Measurements from ENCODE around the gene ANXA5. TPM values are rescaled to one million over a fixed set of nuclear protein-coding genes. Genes with fewer than 3 reads are reported as not detected.

Gene ANXA5
- total RNA-seq, 2 donors from 2014 or later = 212 to 241 TPM

DNA sequence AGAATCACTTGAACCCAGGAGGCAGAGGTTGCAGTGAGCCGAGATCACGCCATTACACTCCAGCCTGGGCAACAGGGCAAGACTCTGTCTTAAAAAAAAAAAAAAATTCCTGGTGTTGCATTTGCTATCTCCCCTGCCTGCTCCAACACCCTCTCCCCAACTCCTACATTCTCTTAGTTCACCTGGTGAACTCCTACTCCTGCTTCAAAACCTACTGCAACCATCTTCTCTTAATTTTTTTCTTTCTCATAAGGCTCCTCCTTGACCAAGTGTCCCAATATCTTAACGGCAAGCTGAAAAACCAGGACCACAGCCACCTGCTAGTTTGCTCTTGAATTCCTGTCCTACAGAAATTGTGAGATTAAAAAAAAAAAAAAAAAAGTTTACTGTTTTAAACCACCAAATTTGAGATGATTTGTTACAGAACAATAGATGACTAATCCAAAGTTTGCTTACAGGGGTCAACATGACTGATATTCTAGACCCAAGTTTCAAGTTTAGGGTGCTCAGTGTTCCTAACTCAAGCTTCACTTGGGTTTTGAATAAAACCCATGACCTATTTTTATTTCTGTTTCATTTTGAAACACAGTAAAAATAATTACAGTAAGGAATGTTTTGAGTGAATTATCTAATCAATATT, 13.1 kb upstream of the ANXA5 start:
- H3K4me3 ChIP-seq (ENCODE audit: low read length) = no peak overlapping the region
- no peak for DNase-seq
- H3K27ac ChIP-seq (ENCODE audit: low read depth, low read length) = no peak overlapping the region
- Mint-ChIP-seq H3K9me3 (no peaks in the 10 kb centered on the region), H3K4me3 (no peak overlapping the region), H3K36me3 (ENCODE audit: low read depth) (no peaks in the 10 kb centered on the region), H3K27me3 (ENCODE audit: insufficient read depth) (no peaks in the 10 kb centered on the region), H3K27ac (no peak overlapping the region), H3K4me1 (peaks cover 18% of the 10 kb centered on the region)
- peaks cover 6% of the 10 kb centered on the region for H3K4me1 ChIP-seq (ENCODE audit: control insufficient read depth, insufficient read depth, low read length)
- no peak overlapping the region for H3K9ac ChIP-seq (ENCODE audit: extremely low read depth, low read length, poor library complexity, severe bottlenecking)
- H3K9me3 ChIP-seq (ENCODE audit: control insufficient read depth, low read length) = no peaks in the 10 kb centered on the region
- TF ChIP-seq, protein P1, sequence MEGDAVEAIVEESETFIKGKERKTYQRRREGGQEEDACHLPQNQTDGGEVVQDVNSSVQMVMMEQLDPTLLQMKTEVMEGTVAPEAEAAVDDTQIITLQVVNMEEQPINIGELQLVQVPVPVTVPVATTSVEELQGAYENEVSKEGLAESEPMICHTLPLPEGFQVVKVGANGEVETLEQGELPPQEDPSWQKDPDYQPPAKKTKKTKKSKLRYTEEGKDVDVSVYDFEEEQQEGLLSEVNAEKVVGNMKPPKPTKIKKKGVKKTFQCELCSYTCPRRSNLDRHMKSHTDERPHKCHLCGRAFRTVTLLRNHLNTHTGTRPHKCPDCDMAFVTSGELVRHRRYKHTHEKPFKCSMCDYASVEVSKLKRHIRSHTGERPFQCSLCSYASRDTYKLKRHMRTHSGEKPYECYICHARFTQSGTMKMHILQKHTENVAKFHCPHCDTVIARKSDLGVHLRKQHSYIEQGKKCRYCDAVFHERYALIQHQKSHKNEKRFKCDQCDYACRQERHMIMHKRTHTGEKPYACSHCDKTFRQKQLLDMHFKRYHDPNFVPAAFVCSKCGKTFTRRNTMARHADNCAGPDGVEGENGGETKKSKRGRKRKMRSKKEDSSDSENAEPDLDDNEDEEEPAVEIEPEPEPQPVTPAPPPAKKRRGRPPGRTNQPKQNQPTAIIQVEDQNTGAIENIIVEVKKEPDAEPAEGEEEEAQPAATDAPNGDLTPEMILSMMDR (conservative IDR thresholded peaks at IDR 0.05) = no peak
- WGBS, 2 experiments (ENCODE audit: insufficient coverage in 1 of 2, insufficient read length in 1 of 2) = 93% methylated on average over 3 of the region's 3 CpGs; no CpG with 5 or more reads in 1 of the 2 experiments
- H3K27me3 ChIP-seq (ENCODE audit: control insufficient read depth, insufficient read depth, low read length, poor library complexity, severe bottlenecking) = no peaks in the 10 kb centered on the region
- H3K36me3 ChIP-seq (ENCODE audit: control insufficient read depth, insufficient read depth, low read length) = no peaks in the 10 kb centered on the region

DNA sequence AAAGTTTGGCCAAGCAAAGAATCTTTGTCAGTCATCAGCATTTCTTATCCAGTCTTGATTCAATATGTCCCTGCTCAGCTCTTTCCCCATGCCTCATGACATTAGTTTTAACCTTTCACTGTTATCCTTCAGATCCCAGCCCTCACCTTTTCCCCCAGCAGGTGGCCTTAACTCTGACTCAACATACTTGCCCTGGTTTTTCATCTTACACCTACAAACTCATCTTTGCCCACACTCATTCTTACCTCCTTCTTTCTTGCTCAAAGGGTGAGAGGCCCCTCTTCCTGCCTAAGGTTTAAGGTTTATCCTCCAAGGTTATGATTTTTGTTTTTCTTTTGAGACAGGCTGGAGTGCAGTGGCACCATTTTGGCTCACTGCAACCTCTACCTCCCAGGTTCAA, 10.6 kb upstream of the ANXA5 start:
- no peaks in the 10 kb centered on the region for H3K27me3 ChIP-seq (ENCODE audit: control insufficient read depth, insufficient read depth, low read length, poor library complexity, severe bottlenecking)
- peaks cover 5% of the 10 kb centered on the region for H3K9me3 ChIP-seq (ENCODE audit: control insufficient read depth, low read length)
- H3K27ac ChIP-seq (ENCODE audit: low read depth, low read length) = no peak overlapping the region
- H3K36me3 Mint-ChIP-seq (ENCODE audit: low read depth) = no peaks in the 10 kb centered on the region
- no peak for DNase-seq
- H3K9me3 Mint-ChIP-seq = peaks cover 3% of the 10 kb centered on the region
- H3K4me1 ChIP-seq (ENCODE audit: control insufficient read depth, insufficient read depth, low read length) = peaks cover 6% of the 10 kb centered on the region
- no peak overlapping the region for H3K9ac ChIP-seq (ENCODE audit: extremely low read depth, low read length, poor library complexity, severe bottlenecking)
- H3K4me1 Mint-ChIP-seq = peaks cover 16% of the 10 kb centered on the region
- H3K36me3 ChIP-seq (ENCODE audit: control insufficient read depth, insufficient read depth, low read length) = no peaks in the 10 kb centered on the region
- H3K4me3 ChIP-seq (ENCODE audit: low read length) = no peak overlapping the region
- no peaks in the 10 kb centered on the region for H3K27me3 Mint-ChIP-seq (ENCODE audit: insufficient read depth)
- H3K27ac Mint-ChIP-seq = no peak overlapping the region
- no peak overlapping the region for H3K4me3 Mint-ChIP-seq
- TF ChIP-seq, protein P1 (conservative IDR thresholded peaks at IDR 0.05) = no peak

DNA sequence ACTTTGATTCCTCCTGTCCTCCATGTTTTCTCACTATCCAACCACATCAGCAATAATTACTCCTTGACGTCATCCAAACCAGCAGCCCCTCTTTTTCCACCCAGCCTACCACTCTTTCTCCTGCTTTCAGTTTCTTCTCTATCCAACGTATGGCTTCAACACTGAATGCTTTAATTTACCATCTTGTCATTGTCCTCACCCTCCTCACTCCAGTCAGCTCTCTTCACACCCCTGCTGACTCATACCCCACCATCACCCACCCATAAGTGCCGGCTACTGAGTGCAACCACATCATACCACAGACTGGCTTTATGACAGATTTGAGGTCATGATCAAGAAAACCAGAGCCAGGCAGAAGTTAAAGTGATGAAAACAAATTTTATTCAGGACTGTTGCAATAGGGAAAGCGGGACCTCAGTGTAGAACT, 9.8 kb upstream of the ANXA5 start:
- Mint-ChIP-seq H3K9me3 (peaks cover 5% of the 10 kb centered on the region), H3K27me3 (ENCODE audit: insufficient read depth) (no peaks in the 10 kb centered on the region), H3K36me3 (ENCODE audit: low read depth) (no peaks in the 10 kb centered on the region), H3K27ac (no peak overlapping the region), H3K4me3 (no peak overlapping the region), H3K4me1 (peaks cover 9% of the 10 kb centered on the region)
- no peak overlapping the region for H3K4me3 ChIP-seq (ENCODE audit: low read length)
- DNase-seq = no peak
- H3K27ac ChIP-seq (ENCODE audit: low read depth, low read length) = no peak overlapping the region
- peaks cover 12% of the 10 kb centered on the region for H3K9me3 ChIP-seq (ENCODE audit: control insufficient read depth, low read length)
- H3K4me1 ChIP-seq (ENCODE audit: control insufficient read depth, insufficient read depth, low read length) = peaks cover 4% of the 10 kb centered on the region
- no peak overlapping the region for H3K9ac ChIP-seq (ENCODE audit: extremely low read depth, low read length, poor library complexity, severe bottlenecking)
- H3K27me3 ChIP-seq (ENCODE audit: control insufficient read depth, insufficient read depth, low read length, poor library complexity, severe bottlenecking) = no peaks in the 10 kb centered on the region
- H3K36me3 ChIP-seq (ENCODE audit: control insufficient read depth, insufficient read depth, low read length) = no peaks in the 10 kb centered on the region
- TF ChIP-seq, protein P1 (conservative IDR thresholded peaks at IDR 0.05) = no peak
- WGBS, 2 experiments (ENCODE audit: insufficient coverage in 1 of 2, insufficient read length in 1 of 2) = 73 to 76% methylated on average over 3 to 4 of the region's 4 CpGs
